Bone marrow (tissue), 2 donors: ENCODE measurements around the gene LRRC45.
"Not testable (repeated sequence)": the region's sequence is repeated elsewhere in the genome, so short reads cannot be mapped to it uniquely, and the experiment has no call there.

ENCODE experiments used
- DNase-seq, 2 donors: peaks; one replicate each; lab custom pipeline; 2025; lab: John Stamatoyannopoulos, UW

The LRRC45 gene

DNA sequence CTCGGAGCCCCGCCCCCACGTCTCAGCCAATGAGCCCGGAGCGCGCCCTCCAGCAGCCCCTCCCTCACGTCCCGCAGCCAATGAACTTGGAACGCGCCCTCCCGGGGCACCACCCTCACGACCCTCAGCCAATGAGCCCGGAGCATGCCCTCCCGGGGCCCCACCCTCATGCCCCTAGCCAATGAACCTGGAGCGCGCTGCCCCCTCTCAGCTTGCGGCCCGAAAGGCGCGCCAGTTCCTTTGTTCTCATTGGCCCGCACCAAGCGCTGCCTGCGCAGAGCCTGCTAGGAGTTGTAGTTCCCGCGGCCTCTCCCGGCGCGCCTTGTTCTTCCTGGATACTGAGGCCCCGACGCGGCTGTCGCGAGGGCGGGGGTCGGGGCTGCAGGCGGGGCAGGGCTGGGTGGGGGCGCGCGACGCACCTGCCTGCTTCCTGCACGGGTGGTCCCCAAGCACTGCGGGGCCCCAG, at the start of gene LRRC45:
LRRC45 (plus strand) TSS at position 325 of the 466 bp plus-strand sequence. CDS start 339 bp downstream, outside the sequence.
- DNase-seq, result peak; percentile 93 to 100

DNA sequence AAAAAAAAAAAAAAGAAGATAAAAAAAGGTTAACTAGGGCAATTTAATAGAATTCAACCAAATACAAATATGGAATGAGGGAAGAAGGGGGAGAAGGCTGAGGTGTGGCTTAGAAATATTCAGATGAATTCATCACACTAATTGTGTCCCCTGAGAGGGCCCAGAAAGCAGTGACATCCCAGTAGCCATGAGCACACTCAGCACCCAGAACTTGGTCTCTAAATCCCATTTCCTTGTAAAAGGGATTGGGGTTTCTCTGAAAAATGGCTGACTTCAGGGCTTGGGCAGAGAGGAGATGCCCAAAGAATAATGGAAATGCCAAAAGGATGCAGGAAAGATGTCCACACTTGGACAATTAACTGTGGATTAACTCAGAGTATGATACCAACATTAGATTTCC, 49.7 kb upstream of the LRRC45 start:
- no peak for DNase-seq

DNA sequence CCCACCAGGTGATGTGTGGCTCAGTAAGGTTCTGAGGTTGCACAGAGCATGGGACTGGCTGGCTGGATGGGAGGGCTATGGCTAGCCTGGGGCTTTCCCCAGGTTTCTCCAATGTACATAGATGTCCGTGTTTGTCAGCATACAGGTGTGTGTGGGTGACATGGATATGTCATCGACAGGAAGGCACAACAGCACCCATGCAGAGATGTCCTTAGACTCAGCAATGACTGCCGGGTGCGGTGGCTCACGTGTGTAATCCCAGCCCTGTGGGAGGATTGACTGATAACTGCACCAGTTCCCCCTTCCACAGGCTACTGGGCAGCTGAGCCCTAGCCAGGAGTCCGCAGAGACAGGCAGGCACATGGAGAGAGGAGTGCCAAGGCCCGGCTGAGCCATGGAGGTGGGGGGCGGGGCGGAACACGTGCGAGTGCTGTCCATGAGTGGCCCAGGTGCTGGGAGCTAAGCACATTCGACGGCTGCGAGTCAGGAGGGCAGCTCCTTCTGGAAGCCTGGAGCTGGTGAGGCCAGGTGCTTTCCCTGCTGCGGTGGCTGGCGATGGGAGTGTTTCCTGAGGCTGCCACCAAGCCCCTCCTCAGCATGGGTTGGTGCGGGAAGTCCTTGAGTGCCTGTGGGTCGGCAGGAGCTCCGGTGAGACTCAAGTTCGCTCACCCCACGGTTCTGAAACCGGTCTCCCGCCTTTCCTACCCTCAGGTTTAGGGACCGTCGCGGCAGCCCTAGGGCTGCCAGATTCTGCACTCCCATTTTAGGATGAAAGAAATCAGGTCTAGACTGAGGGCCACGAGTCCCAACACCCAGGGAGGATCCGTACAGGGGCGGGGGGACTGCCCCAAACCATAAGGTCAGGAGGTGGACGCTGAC, 46.5 kb upstream of the LRRC45 start:
- no peak for DNase-seq

GRCh38 chr17:81977211-81977808, 45.8 kb upstream of the LRRC45 start, which contains the start of gene ASPSCR1:
ASPSCR1 (plus strand) TSS chr17:81977629; CDS start chr17:81977647, 18 bp downstream.
- DNase-seq, result peak; percentile 48 to 89

GRCh38 chr17:81978524-81979298, 44.4 kb upstream of the LRRC45 start:
- no peak for DNase-seq

GRCh38 chr17:81980122-81980521, 43.0 kb upstream of the LRRC45 start:
- DNase-seq, result no peak

DNA sequence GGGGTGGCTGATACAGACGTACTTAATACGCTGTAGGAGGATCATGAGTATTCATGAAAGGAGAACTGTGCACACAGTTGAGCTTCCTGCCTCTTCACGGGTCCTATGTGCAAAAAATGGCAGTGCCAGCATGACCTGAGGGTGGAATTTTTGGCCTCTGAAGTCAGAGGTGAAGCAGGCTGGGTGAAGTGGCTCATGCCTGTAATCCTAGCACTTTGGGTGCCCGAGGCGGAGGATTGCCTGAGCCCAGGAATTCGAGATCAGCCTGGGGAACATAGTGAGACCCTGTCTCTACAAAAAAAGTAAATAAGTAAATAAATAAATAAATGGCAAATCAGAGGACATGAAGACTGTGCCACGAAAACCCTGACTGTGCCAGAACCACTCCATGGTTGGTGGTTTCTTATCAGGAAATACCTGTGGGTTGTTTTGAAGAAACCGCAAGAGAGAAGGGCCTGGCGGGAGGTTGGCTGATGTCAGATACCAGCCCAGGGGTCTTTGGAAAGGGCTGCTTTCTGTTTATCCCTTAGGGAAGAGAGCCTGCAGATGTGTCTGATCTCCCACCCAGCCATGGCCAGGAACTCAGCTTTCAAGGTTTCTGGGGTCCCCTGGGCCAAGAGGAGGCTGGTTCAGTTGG, 42.3 kb upstream of the LRRC45 start:
- DNase-seq, result no peak

- DNase-seq, result not testable (repeated sequence)
These were observed 41.6 kb upstream of the LRRC45 start for GRCh38 chr17:81981511-81981910.

DNA sequence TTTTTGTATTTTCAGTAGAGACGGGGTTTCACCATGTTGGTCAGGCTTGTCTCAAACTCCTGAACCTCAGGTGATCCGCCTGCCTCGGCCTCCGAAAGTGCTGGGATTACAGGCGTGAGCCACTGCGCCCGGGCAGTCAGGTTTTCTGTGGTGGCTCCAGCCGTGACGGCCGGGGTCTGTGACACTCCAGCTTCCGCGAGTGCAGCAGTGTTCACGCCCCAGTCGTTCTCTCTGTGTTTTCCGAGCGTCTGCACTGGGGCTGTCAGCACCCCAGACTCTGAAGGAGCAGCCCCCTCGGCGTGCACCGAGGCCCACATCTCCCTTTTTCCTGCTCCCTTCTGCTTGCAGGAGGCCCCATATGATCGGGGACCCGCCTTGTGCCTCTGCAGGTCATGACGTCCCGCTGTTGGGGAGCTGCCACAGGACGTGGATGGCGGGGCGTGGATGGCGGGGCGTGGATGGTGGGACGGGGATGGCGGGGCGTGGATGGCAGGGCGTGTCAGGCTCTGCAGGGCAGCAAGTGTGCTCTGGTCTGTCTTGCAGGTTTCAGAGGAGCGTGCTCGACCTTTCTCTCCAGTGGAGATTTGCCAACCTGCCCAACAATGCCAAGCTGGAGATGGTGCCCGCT, 40.0 kb upstream of the LRRC45 start:
- no peak for DNase-seq

- no peak for DNase-seq
These were observed 39.3 kb upstream of the LRRC45 start for GRCh38 chr17:81983639-81984373.

DNA sequence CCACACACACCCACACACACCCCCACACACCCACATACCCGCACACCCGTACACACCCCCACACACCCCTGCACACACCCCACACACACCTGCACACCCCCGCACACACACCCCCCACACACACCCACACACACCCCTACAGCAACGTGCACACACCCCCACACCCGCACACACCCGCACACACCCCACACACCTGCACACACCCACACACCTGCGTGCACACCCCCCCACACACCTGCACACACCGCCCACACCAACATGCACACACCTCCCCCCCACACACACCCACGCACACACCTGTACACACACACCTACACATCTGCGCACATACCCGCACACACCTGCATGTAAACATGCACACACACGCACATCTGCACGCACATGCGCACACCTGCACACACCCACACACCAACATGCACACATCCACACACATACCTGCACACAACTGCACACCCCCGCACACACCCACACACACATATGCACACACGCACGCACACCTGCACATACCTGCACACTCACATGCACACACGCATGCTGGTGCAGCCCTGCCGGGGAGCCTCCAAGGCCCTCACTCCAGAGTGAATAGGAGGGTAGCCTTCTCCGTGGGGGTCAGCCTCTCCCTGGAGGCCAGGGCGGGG, 38.2 kb upstream of the LRRC45 start:
- no peak for DNase-seq

DNA sequence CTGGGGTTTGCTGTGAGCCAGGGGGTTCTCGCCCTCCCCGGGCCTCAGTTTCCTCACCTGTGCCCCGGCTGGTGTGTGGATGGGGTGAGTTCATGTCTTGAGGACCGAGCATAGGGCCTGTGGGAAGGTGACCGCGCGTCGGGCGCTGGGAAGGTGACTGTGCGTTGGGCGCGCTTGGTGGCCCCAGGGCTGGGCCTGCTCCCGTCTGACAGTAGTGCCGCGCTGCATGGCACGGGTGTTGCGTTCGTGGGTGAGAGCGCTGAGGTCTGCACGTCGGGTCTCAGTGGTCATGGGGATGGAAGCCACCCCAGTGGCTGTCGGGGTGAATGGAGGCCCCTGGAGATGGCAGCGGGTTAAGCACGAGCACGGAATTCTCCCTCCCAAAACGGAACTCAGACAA, 36.5 kb upstream of the LRRC45 start:
- no peak for DNase-seq

- no peak for DNase-seq
These were observed 35.8 kb upstream of the LRRC45 start for GRCh38 chr17:81987161-81987770.

- DNase-seq, result no peak
These were observed 32.0 kb upstream of the LRRC45 start for GRCh38 chr17:81990836-81991683.

DNA sequence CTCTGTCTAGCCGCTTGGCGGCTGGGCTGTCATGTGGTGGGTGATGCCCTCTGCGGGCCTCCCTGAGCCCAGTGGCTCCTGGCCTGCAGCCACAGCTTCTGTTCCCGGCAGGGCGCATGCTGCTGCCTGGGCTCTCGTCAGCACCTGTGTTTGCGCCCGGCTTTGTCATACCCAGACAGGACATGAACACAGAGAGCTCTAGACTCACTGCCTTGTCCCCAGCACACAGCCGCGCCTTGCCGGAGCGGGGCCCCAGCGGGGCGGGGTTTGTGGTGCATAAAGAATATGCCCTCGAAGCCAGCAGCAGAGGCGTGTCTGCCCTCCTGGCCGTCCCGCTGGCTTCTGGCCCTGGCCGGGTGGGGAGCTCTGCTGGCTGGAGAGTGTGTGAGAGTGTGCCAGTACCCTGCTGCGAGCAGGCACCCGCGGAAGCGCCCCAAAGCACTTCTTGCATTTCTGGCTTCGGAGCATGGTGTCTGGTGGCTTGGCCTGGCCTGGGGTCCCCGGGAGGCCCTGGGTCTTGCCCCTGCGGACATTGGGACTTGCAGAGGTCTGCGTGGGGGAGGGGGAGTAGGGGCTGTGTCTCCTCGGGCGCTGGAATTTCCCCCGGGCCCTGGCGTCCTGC, 31.3 kb upstream of the LRRC45 start:
- DNase-seq, result no peak

DNA sequence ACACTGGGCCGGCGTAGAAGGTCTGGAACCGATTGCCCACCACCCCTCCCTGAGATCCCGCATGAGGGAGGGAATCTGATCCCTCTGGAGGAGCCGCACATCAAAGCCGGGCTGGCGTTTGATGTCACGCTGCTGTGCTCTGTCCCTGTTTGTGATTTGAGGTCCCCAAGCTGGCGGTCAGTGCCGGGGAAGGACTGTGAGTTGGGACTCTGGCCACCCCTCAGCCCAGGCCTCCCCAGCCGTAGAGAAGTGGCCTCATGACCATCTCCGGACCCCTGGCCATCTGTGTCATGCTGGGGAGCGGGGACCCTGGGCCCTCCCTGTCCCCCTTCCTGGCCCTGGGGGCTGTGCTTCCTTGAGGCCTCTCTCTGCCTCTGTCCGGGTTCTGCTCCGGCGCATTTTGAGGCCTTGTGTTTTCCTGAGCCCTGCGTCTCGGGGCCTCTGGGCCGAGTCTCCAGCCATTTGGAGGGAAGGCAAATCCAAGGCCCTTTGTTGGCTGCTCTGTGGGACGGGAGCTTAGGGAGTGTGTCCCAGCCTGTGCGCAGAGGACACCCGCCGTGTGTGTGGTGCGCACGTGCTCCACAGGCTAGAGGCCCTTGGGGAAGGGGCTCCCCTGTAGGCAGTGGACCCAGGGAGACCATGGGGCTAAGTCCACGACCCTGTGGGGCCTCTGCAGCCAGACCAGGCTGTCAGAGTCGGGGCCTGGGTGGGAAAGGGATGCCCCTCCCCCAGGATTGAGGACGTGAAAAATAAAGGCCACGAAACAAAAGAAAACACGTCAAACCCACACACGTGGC, 30.6 kb upstream of the LRRC45 start:
- no peak for DNase-seq
